Right atrium auricular region (tissue), 2 donors: ENCODE data around the gene NAP1L1. TPM values are rescaled to one million over a fixed set of nuclear protein-coding genes. Genes with fewer than 3 reads are reported as not detected.

Experiments
- DNase-seq: peaks from one replicate; pipeline ENCODE4 v3.0.0-alpha.2; 2019; ENCODE audit warnings: low spot score
- H3K27ac ChIP-seq, 2 donors: fragments of 200-600 bp; sonication (generic); 1 replicate in 1 of 2; 2 replicates in 1 of 2; pipeline ENCODE4 v1.5.1; 2016 to 2019
- H3K27me3 ChIP-seq, 2 donors: fragments of 200-600 bp; sonication (generic); one replicate each; pipeline versions ENCODE4 v1.5.1 to v1.6.0; 2017 to 2019
- H3K36me3 ChIP-seq: fragments of 200-600 bp; sonication (generic); one replicate; pipeline ENCODE4 v1.5.1; 2016
- H3K4me1 ChIP-seq, 2 donors: fragments of 200-600 bp; sonication (generic); one replicate each; pipeline versions ENCODE4 v1.5.1 to v1.6.0; 2017 to 2019
- H3K4me3 ChIP-seq, 2 donors: fragments of 200-600 bp; sonication (generic); 1 replicate in 1 of 2; 2 replicates in 1 of 2; pipeline ENCODE4 v1.5.1; 2017 to 2019; ENCODE audit warnings: mild to moderate bottlenecking in 1 of 2, moderate library complexity in 1 of 2
- H3K9me3 ChIP-seq, 2 donors: fragments of 200-600 bp; sonication (generic); one replicate each; pipeline ENCODE4 v1.5.1; 2019
- total RNA-seq, 2 donors: library from RNA; depleted of rRNA; stranded (reverse); fragments of >200 nt; gene quantifications; one replicate each; pipeline ENCODE4 v1.1.0, GENCODE V29; 2016
- TF ChIP-seq, protein P1 (sequence below), 2 donors: fragments of 200-600 bp; sonication (generic); IDR thresholded peaks; one replicate each; pipeline ENCODE4 v1.5.1; 2019; ENCODE audit warnings: antibody characterized with exemption in 2 of 2

NAP1L1 gene
- total RNA-seq, 2 donors from 2014 or later: 255 to 332 TPM

DNA sequence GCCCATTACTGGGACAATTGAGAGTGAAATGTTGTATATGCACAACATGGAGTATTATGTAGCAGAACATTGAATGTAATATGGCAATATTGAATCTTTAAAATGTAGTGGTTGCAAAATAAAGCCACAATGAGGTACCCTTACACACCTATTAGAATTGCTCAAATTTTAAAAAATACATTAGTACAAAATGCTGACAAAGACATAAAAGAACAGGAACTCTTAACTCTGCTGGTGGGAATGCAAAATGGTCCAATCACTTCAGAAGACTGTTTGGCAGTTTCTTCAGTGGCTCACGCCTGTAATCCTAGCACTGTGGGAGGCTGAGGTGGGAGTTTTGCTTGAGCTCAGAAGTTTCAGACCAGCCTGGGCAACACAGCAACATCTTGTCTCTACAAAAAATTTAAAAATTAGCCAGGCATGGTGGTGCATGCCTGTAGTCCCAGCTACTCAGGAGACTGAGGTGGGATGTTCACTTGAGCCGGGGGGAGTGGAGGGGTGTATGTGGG lies 6.8 kb upstream of the NAP1L1 start:
- Histone ChIP-seq H3K9me3 (no peaks in the 10 kb centered on the region), H3K27ac (no peak overlapping the region)

DNA sequence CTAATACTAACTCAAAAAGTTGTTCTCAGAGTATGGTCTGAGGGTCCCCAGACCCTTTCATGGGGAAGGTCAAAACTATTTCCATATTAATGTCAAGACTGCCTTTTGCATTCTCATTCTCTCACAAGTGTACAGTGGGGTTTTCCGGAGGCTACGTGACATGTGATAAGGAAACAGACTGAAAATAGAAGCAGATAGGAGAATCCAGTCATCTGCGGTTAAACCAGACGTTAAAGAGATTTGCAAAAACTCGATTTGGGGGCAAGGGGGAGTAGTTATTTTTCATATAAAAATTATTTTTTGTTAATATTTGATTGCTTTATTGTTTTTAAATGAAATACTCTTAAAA lies 1.0 kb upstream of the NAP1L1 start:
- DNase-seq: no peak
- Histone ChIP-seq H3K27me3 (no peaks in the 10 kb centered on the region), H3K4me1 (peaks cover 0 to 28% of the 10 kb centered on the region in 2 donors), H3K9me3 (no peaks in the 10 kb centered on the region), H3K4me3 (peak overlapping the region; percentile 87 to 93), H3K36me3 (no peaks in the 10 kb centered on the region), H3K27ac (peak overlapping the region; percentile 99 to 100)
- TF ChIP-seq, protein P1, sequence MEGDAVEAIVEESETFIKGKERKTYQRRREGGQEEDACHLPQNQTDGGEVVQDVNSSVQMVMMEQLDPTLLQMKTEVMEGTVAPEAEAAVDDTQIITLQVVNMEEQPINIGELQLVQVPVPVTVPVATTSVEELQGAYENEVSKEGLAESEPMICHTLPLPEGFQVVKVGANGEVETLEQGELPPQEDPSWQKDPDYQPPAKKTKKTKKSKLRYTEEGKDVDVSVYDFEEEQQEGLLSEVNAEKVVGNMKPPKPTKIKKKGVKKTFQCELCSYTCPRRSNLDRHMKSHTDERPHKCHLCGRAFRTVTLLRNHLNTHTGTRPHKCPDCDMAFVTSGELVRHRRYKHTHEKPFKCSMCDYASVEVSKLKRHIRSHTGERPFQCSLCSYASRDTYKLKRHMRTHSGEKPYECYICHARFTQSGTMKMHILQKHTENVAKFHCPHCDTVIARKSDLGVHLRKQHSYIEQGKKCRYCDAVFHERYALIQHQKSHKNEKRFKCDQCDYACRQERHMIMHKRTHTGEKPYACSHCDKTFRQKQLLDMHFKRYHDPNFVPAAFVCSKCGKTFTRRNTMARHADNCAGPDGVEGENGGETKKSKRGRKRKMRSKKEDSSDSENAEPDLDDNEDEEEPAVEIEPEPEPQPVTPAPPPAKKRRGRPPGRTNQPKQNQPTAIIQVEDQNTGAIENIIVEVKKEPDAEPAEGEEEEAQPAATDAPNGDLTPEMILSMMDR (IDR thresholded peaks at IDR 0.05): no peak

More for the DNA sequence above, 6.8 kb upstream of the NAP1L1 start:
- H3K27me3 ChIP-seq: no peaks in the 10 kb centered on the region
- no peaks in the 10 kb centered on the region for H3K36me3 ChIP-seq
- TF ChIP-seq, protein P1 (IDR thresholded peaks at IDR 0.05): no peak
- no peaks in the 10 kb centered on the region for H3K4me1 ChIP-seq
- no peak for DNase-seq
- H3K4me3 ChIP-seq: no peak overlapping the region

DNA sequence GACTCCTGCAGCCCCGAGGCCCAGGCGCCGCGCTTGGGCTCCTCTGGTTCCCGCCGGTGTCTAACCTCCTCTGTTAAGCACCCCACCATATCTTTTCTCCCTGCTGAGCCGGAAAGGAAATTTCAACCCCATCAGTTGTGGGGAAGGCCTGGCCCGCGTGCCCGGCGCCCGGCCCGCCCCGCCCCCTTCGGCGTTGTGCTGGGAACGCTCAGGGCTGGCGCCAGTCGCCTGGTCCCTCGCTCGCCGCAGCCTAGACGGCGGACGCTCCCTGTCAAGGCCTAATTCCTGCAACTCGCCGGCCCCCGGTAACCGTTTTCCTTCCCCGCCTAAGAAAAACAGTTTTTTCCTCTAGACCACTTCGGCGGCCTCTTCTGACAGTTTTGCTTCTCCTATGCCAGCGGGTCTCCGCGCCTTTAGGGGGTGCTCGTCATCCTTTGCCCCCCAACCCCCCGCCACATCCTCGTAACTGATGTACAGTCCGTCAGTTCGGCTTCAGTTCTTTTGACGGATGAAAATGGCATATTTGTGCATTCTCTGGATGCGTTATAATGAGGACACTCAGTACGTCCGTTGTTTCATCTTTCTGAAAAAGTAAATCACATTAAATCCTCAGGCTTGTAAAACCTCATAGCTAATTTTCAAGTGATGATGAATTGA lies 506 bp upstream of the NAP1L1 start:
- Histone ChIP-seq H3K9me3 (no peaks in the 10 kb centered on the region), H3K27me3 (no peaks in the 10 kb centered on the region), H3K27ac (peak overlapping the region; percentile 99 to 100), H3K4me1 (peaks cover 0 to 30% of the 10 kb centered on the region in 2 donors), H3K4me3 (peak overlapping the region; percentile 87 to 93), H3K36me3 (no peaks in the 10 kb centered on the region)
- peak; percentile 83 for DNase-seq
- TF ChIP-seq, protein P1 (IDR thresholded peaks at IDR 0.05): peak in 1 of 2 donors; percentile 51

DNA sequence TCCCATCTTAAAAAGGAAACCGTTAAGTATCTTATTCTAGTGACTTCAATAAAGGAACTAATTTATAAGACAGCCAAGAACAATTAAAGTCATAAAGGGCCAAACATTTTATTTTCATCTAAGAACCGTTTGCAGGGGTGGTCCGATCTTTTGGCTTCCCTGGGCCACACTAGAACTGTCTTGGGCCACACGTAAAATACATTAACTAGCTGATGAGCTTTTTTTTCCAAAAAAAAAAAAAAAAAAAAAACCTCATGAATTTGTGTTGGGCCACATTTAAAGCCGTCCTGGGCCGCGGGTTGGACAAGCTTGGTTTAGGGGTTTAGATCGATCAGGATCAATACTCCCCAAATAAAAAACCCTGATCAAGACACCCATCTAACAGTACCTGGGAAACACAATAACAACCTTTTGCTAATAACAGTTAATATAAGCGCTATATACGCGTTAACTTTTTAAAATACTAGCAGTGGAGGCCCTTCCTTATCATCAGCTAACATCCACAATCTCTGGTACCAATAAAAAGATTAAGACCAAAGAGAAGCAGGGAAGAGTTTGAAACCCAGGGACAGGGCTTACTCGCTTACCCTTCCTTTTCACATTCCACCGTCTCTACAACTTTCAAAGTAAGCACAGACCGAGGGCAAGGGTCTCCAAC lies 1.1 kb downstream of the NAP1L1 start:
- DNase-seq: no peak
- Histone ChIP-seq H3K4me3 (peak overlapping the region; percentile 87 to 93), H3K27ac (peak overlapping the region; percentile 99 to 100), H3K9me3 (peaks cover 6 to 10% of the 10 kb centered on the region in 2 donors), H3K36me3 (no peaks in the 10 kb centered on the region), H3K4me1 (peaks cover 0 to 30% of the 10 kb centered on the region in 2 donors), H3K27me3 (no peaks in the 10 kb centered on the region)
- TF ChIP-seq, protein P1 (IDR thresholded peaks at IDR 0.05): no peak

DNA sequence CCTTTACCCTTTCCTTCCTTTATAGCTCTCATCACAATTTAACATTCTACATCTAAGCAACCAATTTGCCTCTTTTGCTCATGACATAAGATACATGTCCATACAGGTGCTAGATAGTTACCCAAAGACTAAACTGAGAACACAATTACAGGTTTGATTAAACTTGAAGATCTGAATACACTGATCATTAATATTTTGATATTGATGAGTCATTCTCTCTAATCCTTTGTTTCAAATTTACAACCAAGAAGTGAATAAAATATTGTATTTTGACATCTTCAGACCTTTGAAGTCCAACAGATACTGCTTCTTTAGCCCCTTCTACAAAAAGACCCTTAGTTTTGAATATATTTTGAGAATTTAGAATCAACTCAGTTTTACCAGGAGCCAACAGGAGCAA lies 2.6 kb downstream of the NAP1L1 start:
- Histone ChIP-seq H3K27me3 (no peaks in the 10 kb centered on the region), H3K4me1 (peaks cover 0 to 30% of the 10 kb centered on the region in 2 donors), H3K9me3 (peaks cover 6 to 13% of the 10 kb centered on the region in 2 donors), H3K27ac (no peak overlapping the region), H3K4me3 (no peak overlapping the region), H3K36me3 (no peaks in the 10 kb centered on the region)
- DNase-seq: no peak
- TF ChIP-seq, protein P1 (IDR thresholded peaks at IDR 0.05): no peak
